Measurements from ENCODE around the gene ANTXRL. TPM values are rescaled to one million over a fixed set of nuclear protein-coding genes. Genes with fewer than 3 reads are reported as not detected.
"Not testable (repeated sequence)": the region's sequence is repeated elsewhere in the genome, so short reads cannot be mapped to it uniquely, and the experiment has no call there.

The ANTXRL gene
- total and polyA plus RNA-seq, 2 experiments from 2014 or later, result not detected

DNA sequence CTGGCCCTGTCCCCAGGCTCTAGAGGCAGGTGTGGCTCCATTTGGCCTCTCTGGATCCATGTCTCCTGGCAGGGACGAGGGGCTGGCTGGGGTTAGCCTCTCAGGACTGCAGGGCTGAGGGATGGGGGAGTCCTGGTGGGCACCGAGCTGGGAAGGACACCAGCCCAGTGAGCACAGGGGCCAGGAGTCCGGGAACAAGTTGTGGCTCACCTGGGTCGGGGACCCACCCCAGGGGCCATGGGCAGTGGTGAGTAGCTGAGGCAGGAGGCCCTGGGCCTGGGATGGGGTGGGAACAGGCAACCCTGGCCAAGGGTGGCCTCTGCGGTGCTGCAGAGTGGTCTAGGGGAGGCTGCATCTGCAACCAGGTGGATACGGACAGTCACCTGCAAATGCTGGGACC, 24.1 kb downstream of the ANTXRL start:
- Histone ChIP-seq H3K79me2 (no peaks in the 10 kb centered on the region), H3K36me3 (replicated peaks; ENCODE audit: insufficient read depth, low read depth) (no peaks in the 10 kb centered on the region), H3K9me3 (ENCODE audit: low read depth) (no peaks in the 10 kb centered on the region), H3K27me3 (no peaks in the 10 kb centered on the region), H3K9me2 (replicated peaks; ENCODE audit: insufficient read depth) (no peaks in the 10 kb centered on the region), H3K4me3 (no peak overlapping the region), H3K4me1 (ENCODE audit: insufficient read depth) (peaks cover 12% of the 10 kb centered on the region), H3K4me2 (no peak overlapping the region), H3K27ac (no peak overlapping the region), H4K20me1 (ENCODE audit: insufficient read depth, poor library complexity, severe bottlenecking) (no peaks in the 10 kb centered on the region), H2AFZ (no peak overlapping the region)
- TF ChIP-seq, protein P1, sequence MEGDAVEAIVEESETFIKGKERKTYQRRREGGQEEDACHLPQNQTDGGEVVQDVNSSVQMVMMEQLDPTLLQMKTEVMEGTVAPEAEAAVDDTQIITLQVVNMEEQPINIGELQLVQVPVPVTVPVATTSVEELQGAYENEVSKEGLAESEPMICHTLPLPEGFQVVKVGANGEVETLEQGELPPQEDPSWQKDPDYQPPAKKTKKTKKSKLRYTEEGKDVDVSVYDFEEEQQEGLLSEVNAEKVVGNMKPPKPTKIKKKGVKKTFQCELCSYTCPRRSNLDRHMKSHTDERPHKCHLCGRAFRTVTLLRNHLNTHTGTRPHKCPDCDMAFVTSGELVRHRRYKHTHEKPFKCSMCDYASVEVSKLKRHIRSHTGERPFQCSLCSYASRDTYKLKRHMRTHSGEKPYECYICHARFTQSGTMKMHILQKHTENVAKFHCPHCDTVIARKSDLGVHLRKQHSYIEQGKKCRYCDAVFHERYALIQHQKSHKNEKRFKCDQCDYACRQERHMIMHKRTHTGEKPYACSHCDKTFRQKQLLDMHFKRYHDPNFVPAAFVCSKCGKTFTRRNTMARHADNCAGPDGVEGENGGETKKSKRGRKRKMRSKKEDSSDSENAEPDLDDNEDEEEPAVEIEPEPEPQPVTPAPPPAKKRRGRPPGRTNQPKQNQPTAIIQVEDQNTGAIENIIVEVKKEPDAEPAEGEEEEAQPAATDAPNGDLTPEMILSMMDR (IDR thresholded peaks at IDR 0.05; ENCODE audit: poor library complexity), result no peak
- TF ChIP-seq EZH2phosphoT487 (IDR thresholded peaks at IDR 0.05; ENCODE audit: low read depth, severe bottlenecking, unreplicated experiment) (no peak), EZH2 (IDR thresholded peaks at IDR 0.05; ENCODE audit: borderline replicate concordance) (no peak)
- 87% methylated on average over 6 of the region's 6 CpGs for WGBS (ENCODE audit: low lambda C conversion rate, missing lambda C conversion rate)
- no peak for DNase-seq (ENCODE audit: low spot score)

DNA sequence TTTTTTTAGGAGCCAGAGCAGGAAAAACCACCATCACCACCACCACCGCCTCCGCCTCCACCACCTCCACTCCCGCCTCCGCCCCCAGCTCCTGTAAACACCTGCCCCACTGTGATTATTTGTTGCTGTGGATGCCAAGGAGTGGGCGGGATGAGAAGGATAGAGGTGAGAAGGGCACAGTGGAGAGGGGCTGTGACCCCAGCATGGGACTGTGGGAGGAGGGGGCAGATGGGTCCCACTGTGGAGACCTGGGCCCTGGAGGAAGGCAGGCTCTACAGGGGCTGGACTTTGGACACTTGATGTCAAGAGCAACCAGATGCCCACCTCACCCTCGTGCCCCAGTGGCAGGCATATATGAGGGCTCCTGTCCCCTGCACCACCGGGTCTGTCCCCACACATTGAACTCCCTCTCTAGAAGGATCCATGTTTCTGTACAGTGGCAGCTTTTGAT, 24.7 kb downstream of the ANTXRL start:
- no peaks in the 10 kb centered on the region for H3K36me3 ChIP-seq (replicated peaks; ENCODE audit: insufficient read depth, low read depth)
- H3K79me2 ChIP-seq, result no peaks in the 10 kb centered on the region
- WGBS (ENCODE audit: low lambda C conversion rate, missing lambda C conversion rate), result 92% methylated on average over 7 of the region's 7 CpGs
- H3K9me2 ChIP-seq (replicated peaks; ENCODE audit: insufficient read depth), result no peaks in the 10 kb centered on the region
- H3K27me3 ChIP-seq, result no peaks in the 10 kb centered on the region
- H3K27ac ChIP-seq, result no peak overlapping the region
- H3K4me3 ChIP-seq, result no peak overlapping the region
- TF ChIP-seq EZH2phosphoT487 (IDR thresholded peaks at IDR 0.05; ENCODE audit: low read depth, severe bottlenecking, unreplicated experiment), result no peak
- TF ChIP-seq, protein P1 (IDR thresholded peaks at IDR 0.05; ENCODE audit: poor library complexity), result no peak
- TF ChIP-seq EZH2 (IDR thresholded peaks at IDR 0.05; ENCODE audit: borderline replicate concordance), result no peak
- H3K4me2 ChIP-seq, result no peak overlapping the region
- H2AFZ ChIP-seq, result no peak overlapping the region
- peaks cover 12% of the 10 kb centered on the region for H3K4me1 ChIP-seq (ENCODE audit: insufficient read depth)
- no peaks in the 10 kb centered on the region for H3K9me3 ChIP-seq (ENCODE audit: low read depth)
- no peak for DNase-seq (ENCODE audit: low spot score)
- H4K20me1 ChIP-seq (ENCODE audit: insufficient read depth, poor library complexity, severe bottlenecking), result no peaks in the 10 kb centered on the region

DNA sequence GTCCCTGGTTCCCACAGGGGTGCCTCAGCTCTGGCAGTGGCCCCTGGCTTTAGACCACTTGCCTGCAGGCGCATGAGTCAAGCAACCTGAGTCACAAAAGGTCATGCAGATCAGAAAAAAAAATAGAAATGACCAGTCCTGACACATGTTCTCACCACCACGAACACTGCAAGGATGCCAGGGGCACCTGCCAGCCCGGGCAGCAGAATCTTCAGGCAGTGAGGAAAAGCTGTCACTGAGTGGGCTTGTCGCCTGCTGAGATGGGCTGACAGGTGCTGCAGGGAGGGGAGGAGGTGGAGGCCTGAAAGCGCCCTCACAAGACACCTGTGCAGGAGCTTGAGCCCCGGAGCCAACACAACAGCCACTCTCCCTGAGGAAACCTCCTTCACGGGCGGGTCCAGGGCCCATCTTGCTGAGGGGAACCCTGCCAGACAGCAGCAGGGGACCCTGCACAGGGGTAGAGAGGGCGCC, 25.2 kb downstream of the ANTXRL start:
- DNase-seq (ENCODE audit: low spot score); H3K4me3 ChIP-seq; H3K9me3 ChIP-seq (ENCODE audit: low read depth); H3K27me3 ChIP-seq; H3K9me2 ChIP-seq (replicated peaks; ENCODE audit: insufficient read depth); H4K20me1 ChIP-seq (ENCODE audit: insufficient read depth, poor library complexity, severe bottlenecking); H2AFZ ChIP-seq; H3K27ac ChIP-seq; H3K79me2 ChIP-seq; H3K36me3 ChIP-seq (replicated peaks; ENCODE audit: insufficient read depth, low read depth); H3K4me2 ChIP-seq: not testable (repeated sequence)
- H3K4me1 ChIP-seq (ENCODE audit: insufficient read depth), result peaks cover 12% of the 10 kb centered on the region
- WGBS (ENCODE audit: low lambda C conversion rate, missing lambda C conversion rate), result 90% methylated on average over 8 of the region's 9 CpGs

DNA sequence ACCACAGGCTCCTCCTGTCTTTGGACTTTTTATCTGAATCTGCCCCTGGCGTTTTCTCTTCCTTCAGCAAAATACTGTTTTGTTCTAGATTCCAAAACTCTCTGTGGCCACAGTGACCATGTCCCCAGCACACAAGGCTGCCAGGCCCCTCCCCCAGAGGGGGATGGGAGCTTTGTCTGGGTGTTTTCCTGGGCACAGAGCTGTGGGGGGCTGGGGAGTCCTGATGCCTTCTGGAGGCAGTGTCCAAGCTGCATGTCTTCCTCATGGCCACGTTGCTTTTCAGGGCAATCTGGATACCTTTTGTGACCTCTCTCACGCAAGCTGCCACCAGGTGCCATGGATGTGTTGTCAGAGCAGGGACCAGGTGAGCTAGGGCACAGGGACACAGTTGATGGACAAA, 26.2 kb downstream of the ANTXRL start:
- DNase-seq (ENCODE audit: low spot score), result no peak
- Histone ChIP-seq H4K20me1 (ENCODE audit: insufficient read depth, poor library complexity, severe bottlenecking) (no peaks in the 10 kb centered on the region), H3K27ac (no peak overlapping the region), H3K27me3 (no peaks in the 10 kb centered on the region), H3K4me2 (no peak overlapping the region), H3K79me2 (no peaks in the 10 kb centered on the region), H3K4me3 (no peak overlapping the region), H3K36me3 (replicated peaks; ENCODE audit: insufficient read depth, low read depth) (no peaks in the 10 kb centered on the region), H3K9me2 (replicated peaks; ENCODE audit: insufficient read depth) (no peaks in the 10 kb centered on the region), H3K9me3 (ENCODE audit: low read depth) (no peaks in the 10 kb centered on the region), H2AFZ (no peak overlapping the region), H3K4me1 (ENCODE audit: insufficient read depth) (peaks cover 12% of the 10 kb centered on the region)
- 90% methylated on average over 3 of the region's 3 CpGs for WGBS (ENCODE audit: low lambda C conversion rate, missing lambda C conversion rate)
- TF ChIP-seq EZH2 (IDR thresholded peaks at IDR 0.05; ENCODE audit: borderline replicate concordance) (no peak), EZH2phosphoT487 (IDR thresholded peaks at IDR 0.05; ENCODE audit: low read depth, severe bottlenecking, unreplicated experiment) (no peak)
- TF ChIP-seq, protein P1 (IDR thresholded peaks at IDR 0.05; ENCODE audit: poor library complexity), result no peak
